ENCODE measurements around the gene EPN3.
A peak's percentile ranks its signal among the peaks of the same experiment; 100 is the strongest.

EPN3 gene

GRCh38 chr17:50505591-50506130, 26.9 kb upstream of the EPN3 start:
- H3K4me2 ChIP-seq (ENCODE audit: low read length) = no peak overlapping the region
- no peak overlapping the region for H4K5ac ChIP-seq (ENCODE audit: low read length)
- H2BK120ac ChIP-seq (ENCODE audit: low read depth, low read length) = no peak overlapping the region
- peaks cover 3% of the 10 kb centered on the region for H3K4me1 ChIP-seq (ENCODE audit: control insufficient read depth, low read depth, low read length)
- H3K79me2 ChIP-seq (ENCODE audit: control insufficient read depth, insufficient read depth, low read length) = no peaks in the 10 kb centered on the region
- no peak overlapping the region for H3K18ac ChIP-seq (ENCODE audit: low read length)
- WGBS (ENCODE audit: extremely low coverage, insufficient coverage, low lambda C conversion rate) = no CpG with 5 or more reads among the region's 7 CpGs
- no peak overlapping the region for H3K23ac ChIP-seq (ENCODE audit: low read length)
- no peak overlapping the region for H3K56ac ChIP-seq (ENCODE audit: low read length)
- H3K4ac ChIP-seq (ENCODE audit: low read depth, low read length) = no peak overlapping the region
- no peak overlapping the region for H2BK5ac ChIP-seq (ENCODE audit: low read length)
- no peaks in the 10 kb centered on the region for H3K27me3 ChIP-seq (ENCODE audit: insufficient read depth, low read length, poor library complexity)
- H2BK15ac ChIP-seq (replicated peaks; ENCODE audit: low read depth) = no peak overlapping the region
- no peak overlapping the region for H2AK5ac ChIP-seq (ENCODE audit: low read length)
- no peak overlapping the region for H3K27ac ChIP-seq (ENCODE audit: low read depth, low read length)
- H3K36me3 ChIP-seq (ENCODE audit: control insufficient read depth, insufficient read depth, low read length) = no peaks in the 10 kb centered on the region
- H3K4me3 ChIP-seq (ENCODE audit: low read length) = no peak overlapping the region
- DNase-seq = no peak
- H4K8ac ChIP-seq (ENCODE audit: low read depth, low read length) = no peak overlapping the region
- H3K9ac ChIP-seq (ENCODE audit: low read length) = no peak overlapping the region
- H3K79me1 ChIP-seq (ENCODE audit: low read length) = no peaks in the 10 kb centered on the region

- Histone ChIP-seq H3K4me1 (ENCODE audit: control insufficient read depth, low read depth, low read length) (peaks cover 3% of the 10 kb centered on the region), H3K79me2 (ENCODE audit: control insufficient read depth, insufficient read depth, low read length) (no peaks in the 10 kb centered on the region), H3K4me2 (ENCODE audit: low read length) (no peak overlapping the region), H3K9ac (ENCODE audit: low read length) (no peak overlapping the region), H2AK5ac (ENCODE audit: low read length) (no peak overlapping the region), H3K36me3 (ENCODE audit: control insufficient read depth, insufficient read depth, low read length) (no peaks in the 10 kb centered on the region), H2BK5ac (ENCODE audit: low read length) (no peak overlapping the region), H4K8ac (ENCODE audit: low read depth, low read length) (no peak overlapping the region), H3K79me1 (ENCODE audit: low read length) (no peaks in the 10 kb centered on the region), H3K18ac (ENCODE audit: low read length) (no peak overlapping the region), H3K23ac (ENCODE audit: low read length) (no peak overlapping the region), H2BK15ac (replicated peaks; ENCODE audit: low read depth) (no peak overlapping the region), H3K4me3 (ENCODE audit: low read length) (no peak overlapping the region), H3K27me3 (ENCODE audit: insufficient read depth, low read length, poor library complexity) (no peaks in the 10 kb centered on the region), H4K5ac (ENCODE audit: low read length) (no peak overlapping the region), H3K4ac (ENCODE audit: low read depth, low read length) (no peak overlapping the region), H2BK120ac (ENCODE audit: low read depth, low read length) (no peak overlapping the region), H3K27ac (ENCODE audit: low read depth, low read length) (no peak overlapping the region), H3K56ac (ENCODE audit: low read length) (no peak overlapping the region)
- WGBS (ENCODE audit: extremely low coverage, insufficient coverage, low lambda C conversion rate) = no CpG with 5 or more reads among the region's 7 CpGs
- no peak for DNase-seq
Measured at GRCh38 chr17:50506298-50506697, 26.2 kb upstream of the EPN3 start.

DNA sequence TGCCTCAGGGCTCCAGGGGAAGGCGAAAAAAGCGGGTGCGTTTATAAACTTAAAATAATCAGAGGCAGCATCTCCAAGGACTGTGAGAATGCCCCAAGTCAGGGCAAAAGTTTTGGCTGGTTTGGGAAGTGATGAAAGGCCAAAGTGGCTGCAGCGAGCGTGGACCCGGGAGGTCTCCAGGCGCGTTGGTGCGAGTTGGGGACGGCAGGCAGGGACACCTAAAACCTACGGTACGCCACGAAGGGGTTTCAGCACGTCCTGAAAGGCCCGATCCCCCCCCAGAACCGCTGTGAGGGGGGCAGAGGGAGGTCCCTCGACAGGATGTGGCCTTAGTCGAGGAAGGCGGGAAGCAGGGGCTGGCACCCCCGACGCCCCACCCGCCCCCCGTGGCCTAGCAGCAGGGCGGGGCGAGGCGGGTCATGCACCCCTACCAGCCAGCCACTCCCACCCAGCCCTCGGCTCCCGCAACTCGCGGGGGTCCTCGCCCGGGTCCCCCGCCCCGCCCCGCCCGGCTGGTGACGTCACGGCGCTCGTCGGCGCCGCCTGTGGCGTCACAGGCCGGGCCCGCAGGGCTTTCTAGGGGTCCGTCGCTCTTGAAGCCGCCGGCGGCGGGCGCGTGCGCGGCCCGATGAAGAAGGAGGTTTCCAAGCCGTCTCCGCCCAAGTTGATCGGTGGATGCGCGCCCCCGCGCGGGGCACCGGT, 24.5 kb upstream of the EPN3 start, which contains the start of gene MYCBPAP:
Gene MYCBPAP, plus strand, starts transcription at position 569 of the 702 bp plus-strand sequence. CDS start 236 bp downstream, outside the sequence.
- Histone ChIP-seq H2AK5ac (ENCODE audit: low read length) (no peak within 1 kb of the TSS), H3K9ac (ENCODE audit: low read length) (peak within 1 kb of the TSS; percentile 80), H4K8ac (ENCODE audit: low read depth, low read length) (no peak within 1 kb of the TSS), H3K18ac (ENCODE audit: low read length) (peak within 1 kb of the TSS; percentile 21), H3K23ac (ENCODE audit: low read length) (no peak within 1 kb of the TSS), H3K79me2 (ENCODE audit: control insufficient read depth, insufficient read depth, low read length) (no peaks in the 10 kb centered on the region), H3K79me1 (ENCODE audit: low read length) (no peaks in the 10 kb centered on the region), H3K27me3 (ENCODE audit: insufficient read depth, low read length, poor library complexity) (no peaks in the 10 kb centered on the region), H2BK5ac (ENCODE audit: low read length) (no peak within 1 kb of the TSS), H2BK120ac (ENCODE audit: low read depth, low read length) (peak within 1 kb of the TSS; percentile 34), H3K27ac (ENCODE audit: low read depth, low read length) (no peak within 1 kb of the TSS), H2BK15ac (replicated peaks; ENCODE audit: low read depth) (no peak within 1 kb of the TSS), H3K36me3 (ENCODE audit: control insufficient read depth, insufficient read depth, low read length) (no peaks in the 10 kb centered on the region), H3K4me1 (ENCODE audit: control insufficient read depth, low read depth, low read length) (peaks cover 3% of the 10 kb centered on the region), H3K4me3 (ENCODE audit: low read length) (peak within 1 kb of the TSS; percentile 57), H4K5ac (ENCODE audit: low read length) (peak within 1 kb of the TSS; percentile 39), H3K4me2 (ENCODE audit: low read length) (peak within 1 kb of the TSS; percentile 61), H3K56ac (ENCODE audit: low read length) (peak within 1 kb of the TSS; percentile 91), H3K4ac (ENCODE audit: low read depth, low read length) (peak within 1 kb of the TSS; percentile 56)
- no CpG with 5 or more reads among the region's 66 CpGs for WGBS (ENCODE audit: extremely low coverage, insufficient coverage, low lambda C conversion rate)
- DNase-seq = peak; percentile 88

- Histone ChIP-seq H3K4ac (ENCODE audit: low read depth, low read length) (no peak overlapping the region), H3K56ac (ENCODE audit: low read length) (peak overlapping the region; percentile 91), H3K4me3 (ENCODE audit: low read length) (peak overlapping the region; percentile 57), H4K5ac (ENCODE audit: low read length) (no peak overlapping the region), H3K23ac (ENCODE audit: low read length) (no peak overlapping the region), H3K4me2 (ENCODE audit: low read length) (peak overlapping the region; percentile 53), H4K8ac (ENCODE audit: low read depth, low read length) (no peak overlapping the region), H3K27me3 (ENCODE audit: insufficient read depth, low read length, poor library complexity) (no peaks in the 10 kb centered on the region), H3K18ac (ENCODE audit: low read length) (peak overlapping the region; percentile 21), H2BK5ac (ENCODE audit: low read length) (no peak overlapping the region), H2AK5ac (ENCODE audit: low read length) (no peak overlapping the region), H3K79me1 (ENCODE audit: low read length) (no peaks in the 10 kb centered on the region), H3K4me1 (ENCODE audit: control insufficient read depth, low read depth, low read length) (peaks cover 3% of the 10 kb centered on the region), H3K36me3 (ENCODE audit: control insufficient read depth, insufficient read depth, low read length) (no peaks in the 10 kb centered on the region), H2BK120ac (ENCODE audit: low read depth, low read length) (no peak overlapping the region), H3K79me2 (ENCODE audit: control insufficient read depth, insufficient read depth, low read length) (no peaks in the 10 kb centered on the region), H2BK15ac (replicated peaks; ENCODE audit: low read depth) (no peak overlapping the region), H3K9ac (ENCODE audit: low read length) (peak overlapping the region; percentile 80), H3K27ac (ENCODE audit: low read depth, low read length) (no peak overlapping the region)
- WGBS (ENCODE audit: extremely low coverage, insufficient coverage, low lambda C conversion rate) = no CpG with 5 or more reads among the region's 32 CpGs
- no peak for DNase-seq
Measured at GRCh38 chr17:50508573-50509460, 23.7 kb upstream of the EPN3 start.

GRCh38 chr17:50511058-50511457, 21.5 kb upstream of the EPN3 start:
- Histone ChIP-seq H3K4me2 (ENCODE audit: low read length) (no peak overlapping the region), H3K4me1 (ENCODE audit: control insufficient read depth, low read depth, low read length) (peaks cover 3% of the 10 kb centered on the region), H3K36me3 (ENCODE audit: control insufficient read depth, insufficient read depth, low read length) (no peaks in the 10 kb centered on the region), H3K56ac (ENCODE audit: low read length) (no peak overlapping the region), H4K5ac (ENCODE audit: low read length) (no peak overlapping the region), H4K8ac (ENCODE audit: low read depth, low read length) (no peak overlapping the region), H2BK120ac (ENCODE audit: low read depth, low read length) (no peak overlapping the region), H3K79me1 (ENCODE audit: low read length) (no peaks in the 10 kb centered on the region), H2BK15ac (replicated peaks; ENCODE audit: low read depth) (no peak overlapping the region), H3K27ac (ENCODE audit: low read depth, low read length) (no peak overlapping the region), H3K27me3 (ENCODE audit: insufficient read depth, low read length, poor library complexity) (no peaks in the 10 kb centered on the region), H3K4me3 (ENCODE audit: low read length) (no peak overlapping the region), H3K18ac (ENCODE audit: low read length) (no peak overlapping the region), H2BK5ac (ENCODE audit: low read length) (no peak overlapping the region), H3K79me2 (ENCODE audit: control insufficient read depth, insufficient read depth, low read length) (no peaks in the 10 kb centered on the region), H2AK5ac (ENCODE audit: low read length) (no peak overlapping the region), H3K23ac (ENCODE audit: low read length) (no peak overlapping the region), H3K4ac (ENCODE audit: low read depth, low read length) (no peak overlapping the region), H3K9ac (ENCODE audit: low read length) (no peak overlapping the region)
- peak; percentile 35 for DNase-seq
- no CpG with 5 or more reads among the region's 3 CpGs for WGBS (ENCODE audit: extremely low coverage, insufficient coverage, low lambda C conversion rate)
